ENCODE results near the gene MTX1. TPM values are rescaled to one million over a fixed set of nuclear protein-coding genes. Genes with fewer than 3 reads are reported as not detected.

MTX1 gene
- total RNA-seq, 4 donors from 2014 or later, result 33.2 to 45.2 (median 36.5) TPM

DNA sequence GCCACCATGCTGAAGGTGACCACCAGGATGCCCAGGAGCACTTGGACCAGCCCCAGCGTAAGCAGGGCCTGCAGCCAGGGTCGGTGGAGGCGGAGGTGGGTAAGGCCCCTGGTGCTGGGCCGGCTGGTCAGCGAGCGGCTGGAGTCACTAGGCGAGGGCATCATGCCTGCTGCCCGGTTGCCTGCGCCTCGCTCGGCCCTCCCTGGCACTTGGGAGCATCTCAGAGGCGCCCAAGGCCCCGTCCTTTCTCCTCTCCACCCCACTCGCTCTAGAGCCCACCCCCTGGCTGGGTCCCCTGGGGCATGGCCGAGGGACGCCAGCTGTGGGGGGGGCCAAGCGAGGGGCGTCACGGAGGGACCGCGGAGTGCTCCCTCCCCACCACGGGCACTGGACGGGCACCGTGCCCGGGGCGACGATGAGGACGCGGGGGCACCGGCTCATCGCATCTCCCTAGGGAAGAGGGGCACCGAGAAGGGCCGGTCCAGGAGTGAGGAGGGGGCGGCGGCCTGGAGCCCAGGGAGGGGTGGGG lies 46.3 kb downstream of the MTX1 start:
- Histone ChIP-seq H3K9me3 (no peaks in the 10 kb centered on the region), H3K27ac (peak overlapping the region; percentile 81 to 97 (median 89)), H3K4me1 (peaks cover 4 to 27% (median 17%) of the 10 kb centered on the region in 4 donors), H3K27me3 (no peaks in the 10 kb centered on the region), H3K36me3 (peaks cover 0 to 18% (median 0%) of the 10 kb centered on the region in 3 donors), H3K4me3 (peak overlapping the region; percentile 68 to 93 (median 83))
- no peak for TF ChIP-seq POLR2A (IDR thresholded peaks at IDR 0.05)
- TF ChIP-seq, protein P1, sequence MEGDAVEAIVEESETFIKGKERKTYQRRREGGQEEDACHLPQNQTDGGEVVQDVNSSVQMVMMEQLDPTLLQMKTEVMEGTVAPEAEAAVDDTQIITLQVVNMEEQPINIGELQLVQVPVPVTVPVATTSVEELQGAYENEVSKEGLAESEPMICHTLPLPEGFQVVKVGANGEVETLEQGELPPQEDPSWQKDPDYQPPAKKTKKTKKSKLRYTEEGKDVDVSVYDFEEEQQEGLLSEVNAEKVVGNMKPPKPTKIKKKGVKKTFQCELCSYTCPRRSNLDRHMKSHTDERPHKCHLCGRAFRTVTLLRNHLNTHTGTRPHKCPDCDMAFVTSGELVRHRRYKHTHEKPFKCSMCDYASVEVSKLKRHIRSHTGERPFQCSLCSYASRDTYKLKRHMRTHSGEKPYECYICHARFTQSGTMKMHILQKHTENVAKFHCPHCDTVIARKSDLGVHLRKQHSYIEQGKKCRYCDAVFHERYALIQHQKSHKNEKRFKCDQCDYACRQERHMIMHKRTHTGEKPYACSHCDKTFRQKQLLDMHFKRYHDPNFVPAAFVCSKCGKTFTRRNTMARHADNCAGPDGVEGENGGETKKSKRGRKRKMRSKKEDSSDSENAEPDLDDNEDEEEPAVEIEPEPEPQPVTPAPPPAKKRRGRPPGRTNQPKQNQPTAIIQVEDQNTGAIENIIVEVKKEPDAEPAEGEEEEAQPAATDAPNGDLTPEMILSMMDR (IDR thresholded peaks at IDR 0.05), result no peak
- DNase-seq, result no peak

DNA sequence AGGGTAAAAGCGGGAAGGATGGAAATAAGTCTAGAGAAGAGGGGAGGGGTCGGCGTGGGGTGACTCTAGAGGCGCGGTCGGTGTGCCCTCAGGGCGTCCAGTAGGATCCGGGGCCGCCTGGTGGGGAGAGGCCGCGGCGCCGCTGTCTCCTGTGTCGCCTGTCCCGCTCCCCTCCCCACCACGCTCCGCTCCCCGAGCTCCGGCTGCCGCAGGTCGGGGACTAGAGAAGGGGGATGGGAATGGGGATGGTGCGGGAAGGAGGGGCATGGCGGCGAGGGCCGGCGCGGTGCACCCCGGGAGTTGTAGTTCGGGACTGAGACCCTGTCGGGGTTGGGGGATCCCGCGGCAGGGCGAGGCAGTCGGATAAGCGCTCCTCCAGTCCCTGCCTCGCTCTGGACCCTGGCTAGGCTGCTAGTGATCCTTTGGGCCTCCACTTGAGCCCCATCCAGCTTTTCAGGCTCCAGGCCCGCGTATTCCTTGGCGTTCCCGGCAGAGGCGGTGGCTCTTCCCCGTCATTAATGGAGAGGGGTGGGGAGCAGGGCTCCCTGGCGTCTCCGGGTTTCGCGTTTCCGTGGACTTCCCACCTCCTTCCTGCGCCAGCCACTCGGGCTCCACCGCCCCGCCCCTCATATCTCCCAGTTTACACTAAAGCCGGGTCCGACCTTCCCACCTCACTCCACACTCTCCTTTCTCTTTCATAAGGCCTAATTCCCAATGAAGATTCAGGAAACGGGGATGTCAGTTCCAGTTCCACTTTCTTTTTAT lies 46.9 kb downstream of the MTX1 start, which contains the start of gene ENTREP3:
TSS of gene ENTREP3 (minus strand) at position 241 of the 765 bp plus-strand sequence. CDS start 606 bp downstream, outside the sequence.
- H3K9me3 ChIP-seq, result no peaks in the 10 kb centered on the region
- H3K27me3 ChIP-seq, result no peaks in the 10 kb centered on the region
- H3K4me3 ChIP-seq, result peak within 1 kb of the TSS; percentile 68 to 93 (median 83)
- peaks cover 4 to 24% (median 14%) of the 10 kb centered on the region in 4 donors for H3K4me1 ChIP-seq
- H3K36me3 ChIP-seq, result peaks cover 0 to 24% (median 0%) of the 10 kb centered on the region in 3 donors
- DNase-seq, result peak; percentile 78 to 93 (median 91)
- H3K27ac ChIP-seq, result peak within 1 kb of the TSS; percentile 81 to 97 (median 89)
- TF ChIP-seq POLR2A (IDR thresholded peaks at IDR 0.05), result peak; percentile 24 to 57
- TF ChIP-seq, protein P1 (IDR thresholded peaks at IDR 0.05), result no peak

DNA sequence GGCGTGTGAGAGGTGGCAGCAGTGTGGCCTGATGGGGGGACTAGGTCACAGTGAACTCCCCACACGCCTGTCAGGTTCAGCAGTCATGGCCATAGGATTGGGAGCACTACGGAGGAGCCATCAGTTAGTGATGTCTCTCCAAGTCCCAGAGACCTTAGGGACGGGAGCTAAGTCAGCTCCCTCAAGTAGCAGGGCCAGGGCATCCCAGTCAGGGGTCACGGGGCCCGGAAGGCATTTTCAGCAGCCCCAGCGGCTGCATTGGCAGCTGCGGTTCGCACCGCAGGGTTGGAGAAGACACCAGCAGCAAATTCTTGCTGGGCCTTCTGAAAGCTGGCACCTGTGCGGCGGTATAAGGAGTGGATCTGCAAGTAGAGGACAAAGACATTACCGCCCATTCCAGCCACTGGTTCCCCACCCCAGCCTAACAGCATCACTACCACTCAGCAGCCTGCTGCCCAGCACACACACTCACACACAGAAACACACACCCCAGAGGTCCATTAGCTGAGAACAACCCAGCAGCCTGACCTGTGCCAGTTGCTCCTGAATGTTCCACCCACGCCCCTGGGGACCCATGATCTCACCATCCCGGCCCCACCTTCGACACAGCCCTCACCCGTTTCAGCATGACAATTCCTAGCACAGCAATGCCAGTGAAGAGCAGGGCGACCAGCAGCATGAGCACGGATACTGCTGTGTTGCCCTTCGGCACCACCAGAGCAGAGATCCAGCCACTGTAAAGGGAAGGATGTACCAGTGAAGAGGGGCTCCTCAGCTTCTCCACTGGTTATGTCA lies 47.8 kb downstream of the MTX1 start:
- no peaks in the 10 kb centered on the region for H3K27me3 ChIP-seq
- TF ChIP-seq, protein P1 (IDR thresholded peaks at IDR 0.05), result no peak
- no peak for TF ChIP-seq POLR2A (IDR thresholded peaks at IDR 0.05)

DNA sequence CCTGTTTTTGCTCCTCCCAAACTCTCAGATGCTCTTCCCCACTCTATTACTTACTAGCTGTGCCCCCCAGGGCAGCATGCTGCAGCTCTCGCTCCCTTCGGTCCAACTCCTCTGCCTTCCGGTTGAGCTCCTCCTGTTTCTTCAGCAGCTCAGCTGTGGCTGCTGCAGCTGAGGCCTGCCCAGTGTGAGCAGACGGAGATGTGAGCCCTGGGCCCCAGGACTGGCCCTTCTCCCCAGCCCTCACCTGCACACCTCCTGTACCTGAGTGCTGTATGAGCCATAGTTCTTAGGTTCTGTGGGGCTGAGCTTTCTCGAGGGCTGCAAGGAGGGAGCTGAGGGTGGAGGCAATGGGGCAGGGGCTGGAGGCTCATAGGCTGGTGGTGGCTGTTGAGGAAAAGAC lies 51.8 kb downstream of the MTX1 start:
- Histone ChIP-seq H3K36me3 (peaks cover 0 to 49% (median 0%) of the 10 kb centered on the region in 3 donors), H3K9me3 (no peaks in the 10 kb centered on the region), H3K4me3 (no peak overlapping the region), H3K27ac (no peak overlapping the region), H3K4me1 (peaks cover 6 to 16% (median 11%) of the 10 kb centered on the region in 4 donors), H3K27me3 (no peaks in the 10 kb centered on the region)
- DNase-seq, result no peak
- TF ChIP-seq, protein P1 (IDR thresholded peaks at IDR 0.05), result no peak
- no peak for TF ChIP-seq POLR2A (IDR thresholded peaks at IDR 0.05)

More for the DNA sequence above, 47.8 kb downstream of the MTX1 start:
- Histone ChIP-seq H3K4me3 (peak overlapping the region; percentile 68 to 93 (median 83)), H3K27ac (peak overlapping the region; percentile 81 to 97 (median 89)), H3K9me3 (no peaks in the 10 kb centered on the region), H3K4me1 (peaks cover 7 to 25% (median 15%) of the 10 kb centered on the region in 4 donors), H3K36me3 (peaks cover 0 to 24% (median 0%) of the 10 kb centered on the region in 3 donors)
- DNase-seq, result no peak

DNA sequence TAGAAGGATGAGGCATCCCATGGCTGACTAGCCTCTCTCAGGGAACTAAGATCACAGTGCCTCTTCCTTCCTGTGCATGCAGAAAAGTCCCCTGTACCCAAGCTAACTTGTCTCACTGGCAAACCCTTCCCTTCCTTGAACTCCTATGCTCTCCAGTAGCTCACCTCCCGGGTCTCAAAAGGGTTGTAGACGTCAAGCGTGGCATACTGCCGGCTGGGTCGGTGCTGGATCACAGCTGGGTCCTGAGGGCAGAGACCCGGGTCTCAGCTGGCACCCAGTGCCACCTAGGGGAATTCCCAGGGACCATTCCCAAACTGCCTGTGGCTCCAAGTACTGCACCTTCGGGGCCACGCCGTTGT lies 53.0 kb downstream of the MTX1 start:
- H3K4me1 ChIP-seq, result peaks cover 4 to 16% (median 10%) of the 10 kb centered on the region in 4 donors
- peak overlapping the region; percentile 81 to 93 (median 84) for H3K27ac ChIP-seq
- H3K36me3 ChIP-seq, result peaks cover 0 to 61% (median 0%) of the 10 kb centered on the region in 3 donors
- DNase-seq, result no peak
- H3K9me3 ChIP-seq, result no peaks in the 10 kb centered on the region
- H3K27me3 ChIP-seq, result no peaks in the 10 kb centered on the region
- peak overlapping the region; percentile 83 to 91 (median 85) for H3K4me3 ChIP-seq
- TF ChIP-seq, protein P1 (IDR thresholded peaks at IDR 0.05), result peak in 1 of 6 experiments; percentile 1
- no peak for TF ChIP-seq POLR2A (IDR thresholded peaks at IDR 0.05)

Data from Peyer's patch (tissue), 4 donors.